Right kidney (tissue), 1 donor: ENCODE results near the gene MCCD1.
A peak's percentile ranks its signal among the peaks of the same experiment; 100 is the strongest.
"Not testable (repeated sequence)": the region's sequence is repeated elsewhere in the genome, so short reads cannot be mapped to it uniquely, and the experiment has no call there.

Experiments
- DNase-seq: peaks from one replicate; pipeline ENCODE4 v3.0.0-alpha.2; 2016

Gene MCCD1

GRCh38 chr6:31502586-31502985, 26.2 kb upstream of the MCCD1 start:
- DNase-seq: no peak

- not testable (repeated sequence) for DNase-seq
Observed at GRCh38 chr6:31509036-31509435, 19.7 kb upstream of the MCCD1 start.

GRCh38 chr6:31510007-31510406, 18.8 kb upstream of the MCCD1 start:
- DNase-seq: no peak

GRCh38 chr6:31513456-31514165, 15.2 kb upstream of the MCCD1 start:
- DNase-seq: no peak

- no peak for DNase-seq
Observed at GRCh38 chr6:31521835-31522234, 6.9 kb upstream of the MCCD1 start.

GRCh38 chr6:31525553-31525931, 3.2 kb upstream of the MCCD1 start:
- no peak for DNase-seq

GRCh38 chr6:31525932-31526591, 2.7 kb upstream of the MCCD1 start:
- DNase-seq: no peak

GRCh38 chr6:31528307-31528777, 420 bp upstream of the MCCD1 start:
- DNase-seq: no peak

- peak; percentile 25 for DNase-seq
Observed at GRCh38 chr6:31529329-31530150, 778 bp downstream of the MCCD1 start.

GRCh38 chr6:31530659-31531058, 1.9 kb downstream of the MCCD1 start:
- DNase-seq: no peak

- DNase-seq: no peak
Observed at GRCh38 chr6:31531162-31531561, 2.4 kb downstream of the MCCD1 start.

- DNase-seq: no peak
Observed at GRCh38 chr6:31531771-31532643, 3.2 kb downstream of the MCCD1 start.

- DNase-seq: no peak
Observed at GRCh38 chr6:31532644-31533454, 4.1 kb downstream of the MCCD1 start.

- no peak for DNase-seq
Observed at GRCh38 chr6:31533455-31533841, 4.7 kb downstream of the MCCD1 start.

- DNase-seq: no peak
Observed at GRCh38 chr6:31534011-31534410, 5.2 kb downstream of the MCCD1 start.

- no peak for DNase-seq
Observed at GRCh38 chr6:31534521-31535040, 5.8 kb downstream of the MCCD1 start.

- no peak for DNase-seq
Observed at GRCh38 chr6:31535538-31536324, 7.0 kb downstream of the MCCD1 start.

GRCh38 chr6:31538805-31539400, 10.1 kb downstream of the MCCD1 start:
- no peak for DNase-seq

- DNase-seq: no peak
Observed at GRCh38 chr6:31540640-31541039, 11.9 kb downstream of the MCCD1 start.
